Smooth muscle cell (in vitro differentiated cells): ENCODE results near the gene PPA2. TPM values are rescaled to one million over a fixed set of nuclear protein-coding genes. Genes with fewer than 3 reads are reported as not detected.
"Not testable (repeated sequence)": the region's sequence is repeated elsewhere in the genome, so short reads cannot be mapped to it uniquely, and the experiment has no call there.

ENCODE experiments used
- DNase-seq: peaks from one replicate; lab custom pipeline; 2025; ENCODE audit not compliant: unreplicated experiment; lab: John Stamatoyannopoulos, UW
- H2AFZ ChIP-seq: fragments of 200-600 bp; sonication (generic); 2 replicates; pipeline ENCODE4 v1.6.0; 2016; ENCODE audit warnings: antibody characterized with exemption, low read depth, mild to moderate bottlenecking
- H3F3A ChIP-seq: fragments of 200-600 bp; sonication (generic); 2 replicates; pipeline ENCODE4 v1.6.0; 2017; ENCODE audit warnings: antibody characterized with exemption, low read depth
- H3K27ac ChIP-seq: fragments of 200-600 bp; sonication (generic); 2 replicates; pipeline ENCODE4 v1.5.1; 2016; ENCODE audit warnings: low read depth, mild to moderate bottlenecking
- H3K27me3 ChIP-seq: fragments of 200-600 bp; sonication (generic); 2 replicates; pipeline ENCODE4 v1.6.1; 2016; ENCODE audit warnings: low read depth, mild to moderate bottlenecking
- H3K36me3 ChIP-seq: fragments of 200-600 bp; sonication (generic); 2 replicates; pipeline ENCODE4 v1.5.1; 2016; ENCODE audit warnings: low read depth
- H3K4me1 ChIP-seq: fragments of 200-600 bp; sonication (generic); 2 replicates; pipeline ENCODE4 v1.5.1; 2016; ENCODE audit warnings: low read depth
- H3K4me2 ChIP-seq: fragments of 200-600 bp; sonication (generic); 2 replicates; pipeline ENCODE4 v1.6.0; 2016; ENCODE audit warnings: mild to moderate bottlenecking
- H3K4me3 ChIP-seq: fragments of 200-600 bp; sonication (generic); 2 replicates; pipeline ENCODE4 v1.5.1; 2016; ENCODE audit warnings: mild to moderate bottlenecking
- H3K79me2 ChIP-seq: fragments of 200-600 bp; sonication (generic); 2 replicates; pipeline ENCODE4 v1.6.0; 2016; ENCODE audit warnings: low read depth, mild to moderate bottlenecking
- H3K9ac ChIP-seq: fragments of 200-600 bp; sonication (generic); 2 replicates; pipeline ENCODE4 v1.6.0; 2016; ENCODE audit warnings: low read depth
- H3K9me3 ChIP-seq: fragments of 200-600 bp; sonication (generic); replicated peaks from 2 replicates; pipeline ENCODE4 v1.5.1; 2016; ENCODE audit warnings: low read depth
- H4K20me1 ChIP-seq: fragments of 200-600 bp; sonication (generic); 2 replicates; pipeline ENCODE4 v1.6.0; 2016; ENCODE audit warnings: low read depth
- CTCF ChIP-seq: fragments of 200-600 bp; sonication (generic); IDR thresholded peaks from 2 replicates; pipeline ENCODE4 v1.5.1; 2017; ENCODE audit warnings: borderline replicate concordance, mild to moderate bottlenecking, antibody characterized with exemption; ENCODE audit not compliant: insufficient read depth, poor library complexity, severe bottlenecking
- WGBS: methylation state at CpG from one replicate; pipeline ENCODE4 v1.1.7; 2016; ENCODE audit warnings: low lambda C conversion rate; 5-methylcytosine and 5-hydroxymethylcytosine counted together
- polyA plus RNA-seq: library from polyadenylated mRNA; unstranded; fragments of >200 nt; fragmentation: Nextera tagmentation; extraction: Ambion mirVana; gene quantifications from 2 replicates; pipeline ENCODE4 v1.2.1, GENCODE V29; 2016
- total RNA-seq: library from RNA; depleted of rRNA; stranded (reverse); fragments of >200 nt; gene quantifications from 2 replicates; pipeline ENCODE4 v1.2.3, GENCODE V29; 2014

The PPA2 gene
- total and polyA plus RNA-seq, 2 experiments from 2014 or later, result 84.4 to 96.5 TPM

GRCh38 chr4:105469736-105470135 lies 4.1 kb downstream of the PPA2 start:
- Histone ChIP-seq H3K9ac (no peak overlapping the region), H3K4me2 (no peak overlapping the region), H3K27me3 (no peaks in the 10 kb centered on the region), H3K9me3 (no peaks in the 10 kb centered on the region), H3F3A (no peaks in the 10 kb centered on the region), H3K4me3 (no peak overlapping the region), H3K79me2 (peaks cover 56% of the 10 kb centered on the region), H2AFZ (no peak overlapping the region), H4K20me1 (peaks cover 45% of the 10 kb centered on the region), H3K36me3 (no peaks in the 10 kb centered on the region), H3K27ac (no peak overlapping the region), H3K4me1 (peaks cover 16% of the 10 kb centered on the region)
- no peak for DNase-seq
- TF ChIP-seq CTCF, result no peak
- WGBS, result 95% methylated on average over 1 of the region's 1 CpG

GRCh38 chr4:105466580-105466979 lies 7.3 kb downstream of the PPA2 start:
- Histone ChIP-seq H3K36me3 (no peaks in the 10 kb centered on the region), H3F3A (no peaks in the 10 kb centered on the region), H3K4me3 (no peak overlapping the region), H3K9me3 (no peaks in the 10 kb centered on the region), H3K27me3 (no peaks in the 10 kb centered on the region), H3K4me2 (no peak overlapping the region), H3K9ac (no peak overlapping the region), H3K27ac (no peak overlapping the region), H3K4me1 (peaks cover 3% of the 10 kb centered on the region), H4K20me1 (peaks cover 49% of the 10 kb centered on the region), H3K79me2 (peaks cover 43% of the 10 kb centered on the region), H2AFZ (no peak overlapping the region)
- over 99% methylated on average over 6 of the region's 6 CpGs for WGBS
- no peak for DNase-seq
- no peak for TF ChIP-seq CTCF

- not testable (repeated sequence) for H3K9ac ChIP-seq, H3K36me3 ChIP-seq, H3K4me1 ChIP-seq, H3K9me3 ChIP-seq, H3K4me2 ChIP-seq, DNase-seq, H2AFZ ChIP-seq, H3K27ac ChIP-seq, H3F3A ChIP-seq, H3K4me3 ChIP-seq, H3K27me3 ChIP-seq
- peaks cover 46% of the 10 kb centered on the region for H4K20me1 ChIP-seq
- H3K79me2 ChIP-seq, result peaks cover 31% of the 10 kb centered on the region
- 100% methylated on average over 2 of the region's 2 CpGs for WGBS
These were observed 9.3 kb downstream of the PPA2 start for GRCh38 chr4:105464563-105464962.

GRCh38 chr4:105462576-105462975 lies 11.3 kb downstream of the PPA2 start:
- Histone ChIP-seq H4K20me1 (peaks cover 36% of the 10 kb centered on the region), H3K4me2 (no peak overlapping the region), H2AFZ (no peak overlapping the region), H3K27me3 (no peaks in the 10 kb centered on the region), H3K9ac (no peak overlapping the region), H3K36me3 (no peaks in the 10 kb centered on the region), H3F3A (no peaks in the 10 kb centered on the region), H3K9me3 (no peaks in the 10 kb centered on the region), H3K79me2 (peaks cover 13% of the 10 kb centered on the region), H3K27ac (no peak overlapping the region), H3K4me1 (no peaks in the 10 kb centered on the region), H3K4me3 (no peak overlapping the region)
- no peak for DNase-seq
- TF ChIP-seq CTCF, result no peak
- 92% methylated on average over 3 of the region's 3 CpGs for WGBS
